Measurements from ENCODE around the gene SF3B2.

GRCh38 chr11:66107600-66108510, 55.7 kb downstream of the SF3B2 start:
- no peak for TF ChIP-seq CTCF (IDR thresholded peaks at IDR 0.05)
- TF ChIP-seq EZH2 (IDR thresholded peaks at IDR 0.05; ENCODE audit: borderline replicate concordance, insufficient read depth, low read depth, low read length, poor library complexity, severe bottlenecking) = no peak
